Spleen (tissue), 7 donors: ENCODE data around the gene PDE4D.

Experiments used
- CTCF ChIP-seq, 11 experiments: fragments of 200-600 bp in 7 of 11; fragments of 450-650 bp in 4 of 11; sonication (generic) in 4 of 11; IDR thresholded peaks in 8 of 11; conservative IDR thresholded peaks in 3 of 11; 1 replicate in 7 of 11; 2 replicates in 4 of 11; pipeline versions ENCODE4 v1.4.0 to v1.8.0; 2016 to 2021; ENCODE audit warnings: antibody characterized with exemption in 11 of 11, inconsistent platforms in 4 of 11, mild to moderate bottlenecking in 1 of 11
- POLR2AphosphoS5 ChIP-seq, 3 donors: sonication (generic); formaldehyde crosslinking; IDR thresholded peaks; one replicate each; pipeline ENCODE4 v1.5.1; 2017; ENCODE audit warnings: antibody characterized with exemption in 3 of 3
- donor health status: DM: no; HTN: no; CAD: no; lungs with moderate emphysema.
- donor health status: DM: no; HTN: no; CAD: no.
- donor health status: DM: no; HTN: no; CAD: no.

GRCh38 chr5:59893429-59894227 lies at the start of gene PDE4D:
- TF ChIP-seq POLR2AphosphoS5 (IDR thresholded peaks at IDR 0.05) (no peak), CTCF (IDR thresholded peaks at IDR 0.05 in 8 of 11, conservative IDR thresholded peaks at IDR 0.05 in 3 of 11) (no peak)
